ENCODE data around the gene SETD1B. TPM values are rescaled to one million over a fixed set of nuclear protein-coding genes. Genes with fewer than 3 reads are reported as not detected.

The SETD1B gene
- total RNA-seq, 1 donor from 2014 or later: 25.3 TPM

GRCh38 chr12:121774968-121775474 lies 28.8 kb upstream of the SETD1B start:
- no peaks in the 10 kb centered on the region for H3K9me3 Mint-ChIP-seq (ENCODE audit: unreplicated experiment)
- TF ChIP-seq CTCF (IDR thresholded peaks at IDR 0.05; ENCODE audit: unreplicated experiment): no peak
- H3K27me3 Mint-ChIP-seq (ENCODE audit: unreplicated experiment): peaks cover 1% of the 10 kb centered on the region
- no peaks in the 10 kb centered on the region for H3K36me3 Mint-ChIP-seq (ENCODE audit: low read depth, unreplicated experiment)
- no peak for DNase-seq (ENCODE audit: low spot score)
- no peaks in the 10 kb centered on the region for H3K4me1 Mint-ChIP-seq (ENCODE audit: unreplicated experiment)
- H3K27ac Mint-ChIP-seq (ENCODE audit: unreplicated experiment): no peak overlapping the region
- H3K4me3 Mint-ChIP-seq (ENCODE audit: unreplicated experiment): no peak overlapping the region

- H3K27ac Mint-ChIP-seq (ENCODE audit: unreplicated experiment): no peak overlapping the region
- H3K36me3 Mint-ChIP-seq (ENCODE audit: low read depth, unreplicated experiment): no peaks in the 10 kb centered on the region
- peaks cover 1% of the 10 kb centered on the region for H3K27me3 Mint-ChIP-seq (ENCODE audit: unreplicated experiment)
- H3K9me3 Mint-ChIP-seq (ENCODE audit: unreplicated experiment): no peaks in the 10 kb centered on the region
- no peaks in the 10 kb centered on the region for H3K4me1 Mint-ChIP-seq (ENCODE audit: unreplicated experiment)
- no peak for DNase-seq (ENCODE audit: low spot score)
- no peak overlapping the region for H3K4me3 Mint-ChIP-seq (ENCODE audit: unreplicated experiment)
- no peak for TF ChIP-seq CTCF (IDR thresholded peaks at IDR 0.05; ENCODE audit: unreplicated experiment)
Observed at GRCh38 chr12:121775501-121775900, 28.3 kb upstream of the SETD1B start.

GRCh38 chr12:121776190-121777098 lies 27.4 kb upstream of the SETD1B start:
- H3K36me3 Mint-ChIP-seq (ENCODE audit: low read depth, unreplicated experiment): no peaks in the 10 kb centered on the region
- peaks cover 1% of the 10 kb centered on the region for H3K27me3 Mint-ChIP-seq (ENCODE audit: unreplicated experiment)
- peak; percentile 83 for TF ChIP-seq CTCF (IDR thresholded peaks at IDR 0.05; ENCODE audit: unreplicated experiment)
- no peaks in the 10 kb centered on the region for H3K9me3 Mint-ChIP-seq (ENCODE audit: unreplicated experiment)
- H3K4me1 Mint-ChIP-seq (ENCODE audit: unreplicated experiment): no peaks in the 10 kb centered on the region
- H3K27ac Mint-ChIP-seq (ENCODE audit: unreplicated experiment): no peak overlapping the region
- no peak overlapping the region for H3K4me3 Mint-ChIP-seq (ENCODE audit: unreplicated experiment)
- peak; percentile 89 for DNase-seq (ENCODE audit: low spot score)

GRCh38 chr12:121778567-121779421 lies 25.0 kb upstream of the SETD1B start:
- TF ChIP-seq CTCF (IDR thresholded peaks at IDR 0.05; ENCODE audit: unreplicated experiment): no peak
- H3K36me3 Mint-ChIP-seq (ENCODE audit: low read depth, unreplicated experiment): no peaks in the 10 kb centered on the region
- peak overlapping the region; percentile 51 for H3K4me3 Mint-ChIP-seq (ENCODE audit: unreplicated experiment)
- no peak for DNase-seq (ENCODE audit: low spot score)
- peaks cover 3% of the 10 kb centered on the region for H3K4me1 Mint-ChIP-seq (ENCODE audit: unreplicated experiment)
- no peak overlapping the region for H3K27ac Mint-ChIP-seq (ENCODE audit: unreplicated experiment)
- peaks cover 4% of the 10 kb centered on the region for H3K27me3 Mint-ChIP-seq (ENCODE audit: unreplicated experiment)
- no peaks in the 10 kb centered on the region for H3K9me3 Mint-ChIP-seq (ENCODE audit: unreplicated experiment)

All from endothelial cell (in vitro differentiated cells).